Stimulated activated CD4-positive, alpha-beta T cell treated with anti-CD3 and anti-CD28 coated beads, Interleukin-1b, Interleukin-23, amount 100 ng/mL, for 24 hours (primary cell): ENCODE results near the gene MLLT3.

ENCODE experiments used
- DNase-seq, 4 experiments: peaks; one replicate each; pipeline ENCODE4 v3.0.0-alpha.2; 2020; ENCODE audit warnings: low read depth in 4 of 4, low spot score in 1 of 4

Gene MLLT3

GRCh38 chr9:20480249-20480648, 142.1 kb downstream of the MLLT3 start:
- DNase-seq = no peak

- DNase-seq = no peak
Measured at GRCh38 chr9:20479419-20480155, 142.7 kb downstream of the MLLT3 start.

GRCh38 chr9:20478786-20479185, 143.5 kb downstream of the MLLT3 start:
- DNase-seq = no peak

- DNase-seq = no peak
Measured at GRCh38 chr9:20477940-20478620, 144.2 kb downstream of the MLLT3 start.

- DNase-seq = no peak
Measured at GRCh38 chr9:20476912-20477521, 145.3 kb downstream of the MLLT3 start.

GRCh38 chr9:20474496-20474895, 147.8 kb downstream of the MLLT3 start:
- DNase-seq = no peak

- no peak for DNase-seq
Measured at GRCh38 chr9:20473515-20474013, 148.7 kb downstream of the MLLT3 start.

- no peak for DNase-seq
Measured at GRCh38 chr9:20472342-20473045, 149.8 kb downstream of the MLLT3 start.

GRCh38 chr9:20466328-20467008, 155.8 kb downstream of the MLLT3 start:
- DNase-seq = no peak

- no peak for DNase-seq
Measured at GRCh38 chr9:20464242-20464641, 158.1 kb downstream of the MLLT3 start.

- DNase-seq = no peak
Measured at GRCh38 chr9:20463823-20464222, 158.5 kb downstream of the MLLT3 start.

GRCh38 chr9:20462410-20462809, 159.9 kb downstream of the MLLT3 start:
- no peak for DNase-seq

GRCh38 chr9:20447291-20447690, 175.0 kb downstream of the MLLT3 start:
- no peak for DNase-seq

- DNase-seq = no peak
Measured at GRCh38 chr9:20446248-20446647, 176.1 kb downstream of the MLLT3 start.

GRCh38 chr9:20442461-20443319, 179.6 kb downstream of the MLLT3 start:
- no peak for DNase-seq

GRCh38 chr9:20441711-20442423, 180.4 kb downstream of the MLLT3 start:
- DNase-seq = no peak

- no peak for DNase-seq
Measured at GRCh38 chr9:20441166-20441565, 181.1 kb downstream of the MLLT3 start.

- DNase-seq = no peak
Measured at GRCh38 chr9:20437476-20437875, 184.8 kb downstream of the MLLT3 start.

- DNase-seq = no peak
Measured at GRCh38 chr9:20436476-20437195, 185.7 kb downstream of the MLLT3 start.
